Small intestine (tissue), 7 donors: ENCODE results near the gene CLTC. TPM values are rescaled to one million over a fixed set of nuclear protein-coding genes. Genes with fewer than 3 reads are reported as not detected.

Experiments used
- DNase-seq, 2 donors: peaks; one replicate each; pipeline versions ENCODE4 v3.0.0 to v3.0.0-alpha.2; 2013
- FAIRE-seq: peaks from 2 replicates; lab custom pipeline; 2012; peaks lifted over from hg19 to GRCh38; lab: Jason Lieb, UNC
- H3K27ac ChIP-seq, 3 donors: one replicate each; pipeline ENCODE4 v1.5.1; 2013; ENCODE audit warnings: low read length in 2 of 3, mild to moderate bottlenecking in 2 of 3, control low read depth in 1 of 3, inconsistent platforms in 1 of 3, low read depth in 1 of 3, moderate library complexity in 1 of 3
- H3K27me3 ChIP-seq, 3 donors: one replicate each; pipeline ENCODE4 v1.6.1; 2013; ENCODE audit warnings: low read length in 3 of 3, inconsistent platforms in 1 of 3; ENCODE audit not compliant: control insufficient read depth in 3 of 3, insufficient read depth in 3 of 3
- H3K36me3 ChIP-seq, 3 donors: one replicate each; pipeline ENCODE4 v1.6.1; 2013; ENCODE audit warnings: low read length in 3 of 3, inconsistent platforms in 1 of 3, low read depth in 1 of 3, mild to moderate bottlenecking in 1 of 3, moderate library complexity in 1 of 3; ENCODE audit not compliant: control insufficient read depth in 3 of 3, insufficient read depth in 2 of 3
- H3K4me1 ChIP-seq, 3 donors: one replicate each; pipeline ENCODE4 v1.6.1; 2013; ENCODE audit warnings: low read length in 2 of 3, inconsistent platforms in 1 of 3, low read depth in 1 of 3, mild to moderate bottlenecking in 1 of 3, moderate library complexity in 1 of 3; ENCODE audit not compliant: control insufficient read depth in 3 of 3, insufficient read depth in 2 of 3
- H3K4me3 ChIP-seq, 3 donors: one replicate each; pipeline ENCODE4 v1.5.1; 2013; ENCODE audit warnings: low read length in 3 of 3, control low read depth in 1 of 3, inconsistent platforms in 1 of 3, low read depth in 1 of 3, mild to moderate bottlenecking in 1 of 3, moderate library complexity in 1 of 3
- H3K9me3 ChIP-seq, 2 donors: one replicate each; pipeline ENCODE4 v1.6.1; 2013; ENCODE audit warnings: low read depth in 1 of 2, low read length in 1 of 2; ENCODE audit not compliant: control insufficient read depth in 2 of 2, insufficient read depth in 1 of 2
- WGBS, 3 donors: extraction: QIAGEN DNeasy Blood & Tissue Kit; methylation state at CpG; one replicate each; pipeline ENCODE4 v1.1.7; 2013; 5-methylcytosine and 5-hydroxymethylcytosine counted together
- polyA plus RNA-seq, 4 donors: library from polyadenylated mRNA; stranded (reverse) in 3 of 4; unstranded in 1 of 4; fragments of 200-250 nt in 3 of 4; fragments of 120-200 nt in 1 of 4; gene quantifications; one replicate each; pipeline versions ENCODE4 v1.2.1 to v1.2.3, GENCODE V29; 2013
- donor health status: healthy with polysubstance abuse.
- donor health status: control.
- donor health status: control.
- donor health status: Bipolar disorder and iron deficiency.
- donor health status: healthy.

CLTC gene
- polyA plus RNA-seq, 4 donors, result 60.4 to 175 (median 79.6) TPM

GRCh38 chr17:59676716-59677115 is 57.0 kb downstream of the CLTC start:
- Histone ChIP-seq H3K27ac (no peak overlapping the region), H3K9me3 (no peaks in the 10 kb centered on the region), H3K4me3 (no peak overlapping the region), H3K36me3 (peaks cover 9 to 25% (median 23%) of the 10 kb centered on the region in 3 donors), H3K27me3 (no peaks in the 10 kb centered on the region), H3K4me1 (peaks cover 0 to under 1% (median under 1%) of the 10 kb centered on the region in 3 donors)
- no peak for DNase-seq
- FAIRE-seq, result no peak
- WGBS, 3 donors, result 85 to 90% (median 89%) methylated on average over 7 of the region's 7 CpGs

GRCh38 chr17:59678918-59679317 is 59.2 kb downstream of the CLTC start:
- peaks cover 11 to 33% (median 27%) of the 10 kb centered on the region in 3 donors for H3K36me3 ChIP-seq
- no peak for DNase-seq
- no peak overlapping the region for H3K27ac ChIP-seq
- FAIRE-seq, result no peak
- H3K27me3 ChIP-seq, result no peaks in the 10 kb centered on the region
- H3K9me3 ChIP-seq, result no peaks in the 10 kb centered on the region
- WGBS, 3 donors, result 42 to 66% (median 51%) methylated on average over 2 of the region's 2 CpGs
- H3K4me1 ChIP-seq, result peaks cover 0 to 3% (median 0%) of the 10 kb centered on the region in 3 donors
- H3K4me3 ChIP-seq, result no peak overlapping the region

DNA sequence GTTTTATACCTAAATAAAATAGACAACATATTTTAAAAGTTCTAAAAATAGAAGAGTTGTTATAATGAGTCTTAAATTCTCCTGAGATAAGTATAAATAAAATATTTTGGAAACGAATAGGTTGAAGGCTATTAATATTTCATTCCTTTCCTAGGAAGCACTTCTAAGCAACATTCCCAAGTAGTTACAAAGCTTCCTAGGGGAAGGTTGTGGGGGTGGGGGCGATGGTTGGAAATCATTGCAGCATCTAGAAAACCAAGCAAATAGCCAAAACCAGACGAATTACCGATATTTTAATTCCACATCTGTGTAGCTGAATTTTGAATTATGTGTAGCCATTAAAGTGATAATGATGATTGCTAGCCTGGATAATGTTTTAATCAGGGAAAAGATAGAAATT is 60.6 kb downstream of the CLTC start:
- Histone ChIP-seq H3K4me3 (no peak overlapping the region), H3K9me3 (no peaks in the 10 kb centered on the region), H3K27me3 (no peaks in the 10 kb centered on the region), H3K4me1 (peaks cover 0 to 3% (median 0%) of the 10 kb centered on the region in 3 donors), H3K36me3 (peaks cover 13 to 33% (median 31%) of the 10 kb centered on the region in 3 donors), H3K27ac (no peak overlapping the region)
- DNase-seq (no peak), FAIRE-seq (no peak)
- 84 to 94% (median 88%) methylated on average over 4 of the region's 4 CpGs for whole genome bisulfite sequencing, 3 donors

DNA sequence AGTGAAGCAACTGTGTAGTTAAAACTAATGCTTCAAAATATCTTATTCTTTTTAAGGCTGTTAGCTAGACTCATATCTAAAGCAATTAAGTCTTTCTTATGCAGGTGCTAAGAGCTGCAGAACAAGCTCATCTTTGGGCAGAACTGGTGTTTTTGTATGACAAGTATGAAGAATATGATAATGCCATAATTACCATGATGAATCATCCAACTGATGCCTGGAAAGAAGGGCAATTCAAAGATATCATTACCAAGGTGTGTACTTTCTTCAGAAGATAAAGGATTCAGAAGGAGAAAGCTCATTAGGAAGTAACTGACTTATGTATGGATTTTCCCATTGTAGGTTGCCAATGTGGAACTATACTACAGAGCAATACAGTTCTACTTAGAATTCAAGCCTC is 63.6 kb downstream of the CLTC start:
- FAIRE-seq (no peak), DNase-seq (peak; percentile 40 to 65)
- H3K9me3 ChIP-seq, result no peaks in the 10 kb centered on the region
- H3K4me3 ChIP-seq, result no peak overlapping the region
- H3K27ac ChIP-seq, result no peak overlapping the region
- H3K27me3 ChIP-seq, result no peaks in the 10 kb centered on the region
- H3K4me1 ChIP-seq, result peaks cover 0 to 3% (median 0%) of the 10 kb centered on the region in 3 donors
- H3K36me3 ChIP-seq, result peaks cover 24 to 33% (median 27%) of the 10 kb centered on the region in 3 donors

GRCh38 chr17:59684967-59685366 is 65.3 kb downstream of the CLTC start:
- WGBS, 3 donors, result 86 to 89% (median 89%) methylated on average over 6 of the region's 6 CpGs
- no peak overlapping the region for H3K4me3 ChIP-seq
- H3K36me3 ChIP-seq, result peaks cover 17 to 27% (median 26%) of the 10 kb centered on the region in 3 donors
- no peaks in the 10 kb centered on the region for H3K9me3 ChIP-seq
- peaks cover 0 to 3% (median 0%) of the 10 kb centered on the region in 3 donors for H3K4me1 ChIP-seq
- H3K27me3 ChIP-seq, result no peaks in the 10 kb centered on the region
- no peak overlapping the region for H3K27ac ChIP-seq
- DNase-seq, result no peak
- no peak for FAIRE-seq

- Histone ChIP-seq H3K27ac (no peak overlapping the region), H3K27me3 (no peaks in the 10 kb centered on the region), H3K9me3 (no peaks in the 10 kb centered on the region), H3K4me3 (no peak overlapping the region), H3K36me3 (peaks cover 21 to 25% (median 22%) of the 10 kb centered on the region in 3 donors), H3K4me1 (peaks cover 0 to 3% (median 0%) of the 10 kb centered on the region in 3 donors)
- DNase-seq (no peak), FAIRE-seq (no peak)
- 86 to 96% (median 95%) methylated on average over 1 of the region's 1 CpG for WGBS, 3 donors
These were observed 68.3 kb downstream of the CLTC start for GRCh38 chr17:59688008-59688407.

GRCh38 chr17:59688496-59688895 is 68.8 kb downstream of the CLTC start:
- WGBS, 3 donors, result 85 to 97% (median 93%) methylated on average over 2 of the region's 2 CpGs

DNA sequence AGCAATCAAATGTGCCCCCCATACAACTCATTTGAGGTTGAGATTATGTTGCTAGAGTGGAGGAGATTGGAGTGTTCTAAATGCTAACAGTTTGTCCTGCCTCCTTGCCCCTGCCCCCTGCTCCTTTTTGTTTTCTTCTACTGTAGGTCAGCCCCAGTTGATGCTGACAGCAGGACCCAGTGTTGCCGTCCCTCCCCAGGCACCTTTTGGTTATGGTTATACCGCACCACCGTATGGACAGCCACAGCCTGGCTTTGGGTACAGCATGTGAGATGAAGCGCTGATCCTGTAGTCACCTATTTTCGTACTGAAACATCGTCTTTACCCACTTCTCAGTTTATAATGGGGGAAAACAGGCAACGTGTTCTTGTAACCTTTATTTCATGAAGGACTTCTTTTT is 73.9 kb downstream of the CLTC start:
- no peak overlapping the region for H3K27ac ChIP-seq
- no peak overlapping the region for H3K4me3 ChIP-seq
- H3K4me1 ChIP-seq, result peaks cover 0 to 11% (median 3%) of the 10 kb centered on the region in 3 donors
- peaks cover 8 to 33% (median 11%) of the 10 kb centered on the region in 3 donors for H3K36me3 ChIP-seq
- WGBS, 3 donors, result 88 to 90% (median 89%) methylated on average over 7 of the region's 7 CpGs
- no peaks in the 10 kb centered on the region for H3K27me3 ChIP-seq
- FAIRE-seq (no peak), DNase-seq (no peak)
- H3K9me3 ChIP-seq, result no peaks in the 10 kb centered on the region

More at GRCh38 chr17:59688496-59688895, 68.8 kb downstream of the CLTC start:
- FAIRE-seq (no peak), DNase-seq (no peak)
- no peak overlapping the region for H3K4me3 ChIP-seq
- no peaks in the 10 kb centered on the region for H3K9me3 ChIP-seq
- H3K27ac ChIP-seq, result no peak overlapping the region
- H3K27me3 ChIP-seq, result no peaks in the 10 kb centered on the region
- peaks cover 0 to 2% (median 0%) of the 10 kb centered on the region in 3 donors for H3K4me1 ChIP-seq
- peaks cover 21 to 24% (median 24%) of the 10 kb centered on the region in 3 donors for H3K36me3 ChIP-seq

- DNase-seq, result no peak
- peaks cover 11 to 32% (median 11%) of the 10 kb centered on the region in 3 donors for H3K36me3 ChIP-seq
- whole genome bisulfite sequencing, 3 donors, result 83 to 90% (median 90%) methylated on average over 2 of the region's 2 CpGs
- no peaks in the 10 kb centered on the region for H3K27me3 ChIP-seq
- no peaks in the 10 kb centered on the region for H3K9me3 ChIP-seq
- FAIRE-seq, result no peak
- H3K4me1 ChIP-seq, result peaks cover 0 to 11% (median 3%) of the 10 kb centered on the region in 3 donors
- no peak overlapping the region for H3K4me3 ChIP-seq
- H3K27ac ChIP-seq, result no peak overlapping the region
These were observed 74.6 kb downstream of the CLTC start for GRCh38 chr17:59694344-59694743.
